ENCODE data around the gene NAXD. TPM values are rescaled to one million over a fixed set of nuclear protein-coding genes. Genes with fewer than 3 reads are reported as not detected.

NAXD gene
- total RNA-seq, 1 donor from 2014 or later: 28.7 TPM

DNA sequence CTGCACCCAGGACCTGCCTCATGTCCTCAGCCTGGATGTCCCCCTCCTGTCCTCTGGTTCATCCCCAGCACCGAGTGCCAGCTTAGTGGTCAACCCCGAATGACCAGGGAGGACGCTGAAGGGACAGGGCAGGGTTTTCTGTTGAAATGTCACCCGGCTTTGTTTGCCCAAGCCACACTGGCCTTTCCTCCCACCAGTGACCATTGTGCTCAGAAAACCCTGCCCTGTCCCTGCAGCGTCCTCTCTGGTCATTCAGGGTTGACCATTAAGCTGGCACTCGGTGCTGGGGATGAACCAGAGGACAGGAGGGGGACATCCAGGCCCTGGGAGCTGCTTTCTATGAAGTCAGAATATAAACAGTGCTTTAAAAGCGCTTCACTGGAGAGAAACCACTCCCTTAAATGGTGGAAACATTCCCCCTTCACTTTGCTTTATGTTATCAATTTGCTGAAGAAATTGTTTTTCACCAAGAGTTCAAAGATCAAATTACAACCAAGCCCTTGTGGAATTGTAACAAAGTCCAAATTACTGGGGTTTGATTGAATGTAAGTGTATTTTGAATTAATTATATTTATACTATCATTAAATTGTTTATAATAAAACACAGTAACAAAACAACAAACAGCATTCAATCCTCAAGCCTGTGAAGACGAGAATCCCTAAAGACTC, 69.2 kb downstream of the NAXD start:
- Mint-ChIP-seq H3K4me3 (ENCODE audit: unreplicated experiment) (no peak overlapping the region), H3K4me1 (ENCODE audit: unreplicated experiment) (no peaks in the 10 kb centered on the region), H3K27ac (ENCODE audit: unreplicated experiment) (no peak overlapping the region), H3K36me3 (ENCODE audit: low read depth, unreplicated experiment) (peaks cover 11% of the 10 kb centered on the region), H3K9me3 (ENCODE audit: unreplicated experiment) (no peaks in the 10 kb centered on the region), H3K27me3 (ENCODE audit: unreplicated experiment) (no peaks in the 10 kb centered on the region)
- no peak for DNase-seq (ENCODE audit: low spot score)
- TF ChIP-seq, protein P1, sequence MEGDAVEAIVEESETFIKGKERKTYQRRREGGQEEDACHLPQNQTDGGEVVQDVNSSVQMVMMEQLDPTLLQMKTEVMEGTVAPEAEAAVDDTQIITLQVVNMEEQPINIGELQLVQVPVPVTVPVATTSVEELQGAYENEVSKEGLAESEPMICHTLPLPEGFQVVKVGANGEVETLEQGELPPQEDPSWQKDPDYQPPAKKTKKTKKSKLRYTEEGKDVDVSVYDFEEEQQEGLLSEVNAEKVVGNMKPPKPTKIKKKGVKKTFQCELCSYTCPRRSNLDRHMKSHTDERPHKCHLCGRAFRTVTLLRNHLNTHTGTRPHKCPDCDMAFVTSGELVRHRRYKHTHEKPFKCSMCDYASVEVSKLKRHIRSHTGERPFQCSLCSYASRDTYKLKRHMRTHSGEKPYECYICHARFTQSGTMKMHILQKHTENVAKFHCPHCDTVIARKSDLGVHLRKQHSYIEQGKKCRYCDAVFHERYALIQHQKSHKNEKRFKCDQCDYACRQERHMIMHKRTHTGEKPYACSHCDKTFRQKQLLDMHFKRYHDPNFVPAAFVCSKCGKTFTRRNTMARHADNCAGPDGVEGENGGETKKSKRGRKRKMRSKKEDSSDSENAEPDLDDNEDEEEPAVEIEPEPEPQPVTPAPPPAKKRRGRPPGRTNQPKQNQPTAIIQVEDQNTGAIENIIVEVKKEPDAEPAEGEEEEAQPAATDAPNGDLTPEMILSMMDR (IDR thresholded peaks at IDR 0.05; ENCODE audit: unreplicated experiment): no peak

DNA sequence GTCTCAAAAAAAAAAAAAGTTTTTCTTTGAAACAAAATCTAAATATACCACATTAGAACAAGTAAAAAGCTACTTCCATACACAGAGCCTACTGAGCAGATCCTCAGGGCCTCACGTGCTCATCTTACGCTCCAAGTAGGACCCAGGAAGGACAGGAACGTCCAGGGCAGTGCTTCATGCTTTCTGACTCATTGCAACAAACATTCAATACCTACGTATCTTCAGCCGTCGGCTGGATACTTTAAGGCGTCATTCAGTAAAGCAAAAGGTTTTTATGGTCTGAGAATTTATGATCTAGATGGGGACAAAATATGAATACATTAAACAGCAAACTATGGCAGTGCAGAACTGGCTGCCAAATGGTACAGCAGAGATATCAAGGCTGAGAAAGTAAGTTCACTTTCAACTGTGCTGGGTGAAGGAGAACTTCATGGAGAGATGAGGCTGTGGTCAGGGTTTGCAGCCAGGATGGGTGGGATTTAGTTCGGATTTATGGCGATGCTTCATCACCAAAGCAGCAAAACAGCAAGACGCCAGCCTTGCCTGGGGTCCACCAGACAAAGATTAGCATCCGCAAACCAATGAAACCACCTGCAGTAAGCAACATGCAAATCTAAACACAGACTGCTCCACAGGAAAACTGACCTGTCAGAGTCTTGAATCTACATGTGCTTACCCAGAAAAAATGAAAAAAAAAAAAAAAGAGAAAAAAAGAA, 70.1 kb downstream of the NAXD start:
- Mint-ChIP-seq H3K27ac (ENCODE audit: unreplicated experiment) (no peak overlapping the region), H3K9me3 (ENCODE audit: unreplicated experiment) (no peaks in the 10 kb centered on the region), H3K36me3 (ENCODE audit: low read depth, unreplicated experiment) (peaks cover 11% of the 10 kb centered on the region), H3K4me1 (ENCODE audit: unreplicated experiment) (no peaks in the 10 kb centered on the region), H3K27me3 (ENCODE audit: unreplicated experiment) (no peaks in the 10 kb centered on the region), H3K4me3 (ENCODE audit: unreplicated experiment) (no peak overlapping the region)
- TF ChIP-seq, protein P1 (IDR thresholded peaks at IDR 0.05; ENCODE audit: unreplicated experiment): no peak
- DNase-seq (ENCODE audit: low spot score): no peak

DNA sequence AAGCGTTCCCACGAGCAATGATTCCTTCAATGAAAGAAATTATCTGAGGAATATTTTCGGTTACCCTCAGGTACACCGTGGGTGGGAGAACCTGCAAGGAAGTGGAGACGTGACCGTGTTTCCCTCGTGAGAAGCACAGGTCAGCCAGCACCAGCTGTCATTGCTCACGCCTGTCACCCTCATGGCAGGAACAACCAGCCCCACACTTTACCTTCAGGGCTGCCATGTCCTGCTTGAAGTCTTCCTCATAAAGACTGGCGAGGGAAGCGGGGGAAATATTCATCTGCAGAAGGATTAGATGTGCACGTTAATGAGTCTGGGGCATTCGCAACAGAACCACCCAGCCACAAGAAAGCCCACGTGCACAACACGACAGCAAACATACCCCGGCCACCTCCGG, 72.4 kb downstream of the NAXD start:
- TF ChIP-seq, protein P1 (IDR thresholded peaks at IDR 0.05; ENCODE audit: unreplicated experiment): no peak
- peaks cover 1% of the 10 kb centered on the region for H3K27me3 Mint-ChIP-seq (ENCODE audit: unreplicated experiment)
- peaks cover 7% of the 10 kb centered on the region for H3K36me3 Mint-ChIP-seq (ENCODE audit: low read depth, unreplicated experiment)
- no peak overlapping the region for H3K4me3 Mint-ChIP-seq (ENCODE audit: unreplicated experiment)
- no peaks in the 10 kb centered on the region for H3K9me3 Mint-ChIP-seq (ENCODE audit: unreplicated experiment)
- no peak for DNase-seq (ENCODE audit: low spot score)
- no peaks in the 10 kb centered on the region for H3K4me1 Mint-ChIP-seq (ENCODE audit: unreplicated experiment)
- no peak overlapping the region for H3K27ac Mint-ChIP-seq (ENCODE audit: unreplicated experiment)

DNA sequence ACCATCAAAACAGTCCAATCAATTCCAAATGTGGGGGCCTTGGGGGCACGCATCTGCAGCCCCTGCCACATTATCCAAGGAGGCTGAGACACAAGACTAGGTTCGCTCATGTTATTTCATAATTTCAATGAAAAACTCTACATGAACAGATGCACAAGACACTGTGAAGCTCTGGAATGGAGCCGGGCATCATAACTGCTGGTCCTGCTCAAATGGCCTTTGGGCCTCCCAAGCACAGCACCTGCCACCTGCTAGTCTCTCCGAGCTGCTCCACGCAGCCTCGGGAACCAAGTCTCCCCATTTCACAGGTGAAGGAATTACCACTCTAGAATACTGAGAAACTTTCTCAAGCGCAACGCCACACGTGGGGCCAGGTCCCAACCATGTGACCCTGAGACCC, 73.7 kb downstream of the NAXD start:
- Mint-ChIP-seq H3K27ac (ENCODE audit: unreplicated experiment) (no peak overlapping the region), H3K36me3 (ENCODE audit: low read depth, unreplicated experiment) (peaks cover 7% of the 10 kb centered on the region), H3K9me3 (ENCODE audit: unreplicated experiment) (no peaks in the 10 kb centered on the region)

More for the DNA sequence above, 73.7 kb downstream of the NAXD start:
- TF ChIP-seq, protein P1 (IDR thresholded peaks at IDR 0.05; ENCODE audit: unreplicated experiment): no peak
- Mint-ChIP-seq H3K4me1 (ENCODE audit: unreplicated experiment) (no peaks in the 10 kb centered on the region), H3K27me3 (ENCODE audit: unreplicated experiment) (peaks cover 1% of the 10 kb centered on the region), H3K4me3 (ENCODE audit: unreplicated experiment) (no peak overlapping the region)
- no peak for DNase-seq (ENCODE audit: low spot score)

Other genes with a start within 250 kb of the NAXD start
- 1.5 TPM for gene RAB20, start 53.8 kb upstream of the NAXD start, total RNA-seq (ENCODE audit: unreplicated experiment)
- 36.0 TPM for gene CARS2, start 90.6 kb downstream of the NAXD start, total RNA-seq (ENCODE audit: unreplicated experiment)
- 9.9 TPM for gene ING1, start 98.2 kb downstream of the NAXD start, total RNA-seq (ENCODE audit: unreplicated experiment)